A673 (cell line): Measurements from ENCODE around the gene MAEA. TPM values are rescaled to one million over a fixed set of nuclear protein-coding genes. Genes with fewer than 3 reads are reported as not detected.

ENCODE experiments used
- BruUV-seq: library from RNA; stranded (reverse); fragments of 400-500 nt; replicated peaks from 2 replicates; lab custom pipeline; 2021; lab: Mats Ljungman, UMichigan
- CTCF ChIA-PET: fragments of 300-600 bp; sonication (Branson Sonifier 250); formaldehyde crosslinking; loops from one replicate; lab custom pipeline; 2022; ENCODE audit warnings: antibody characterized with exemption; lab: Charles Lee
- POLR2A ChIA-PET: fragments of 300-600 bp; sonication (Branson Sonifier 250); formaldehyde crosslinking; loops from one replicate; lab custom pipeline; 2022; ENCODE audit warnings: antibody characterized with exemption; ENCODE audit not compliant: low non-redundant PET; lab: Charles Lee
- DNase-seq: peaks from one replicate; pipeline ENCODE4 v3.0.0-alpha.2; 2015; ENCODE audit warnings: low spot score
- H3K27ac ChIP-seq: fragments of 200-600 bp; sonication (generic); 2 replicates; pipeline ENCODE4 v1.5.1; 2016; ENCODE audit warnings: mixed run types, low read depth, mild to moderate bottlenecking, mixed read lengths, antibody characterized with exemption, low read length; ENCODE audit not compliant: poor library complexity, severe bottlenecking
- H3K27me3 ChIP-seq: fragments of 200-600 bp; sonication (generic); replicated peaks from 2 replicates; pipeline ENCODE4 v1.6.1; 2017; ENCODE audit warnings: mixed run types, low read depth, mild to moderate bottlenecking, mixed read lengths, antibody characterized with exemption, low read length; ENCODE audit not compliant: insufficient read depth, poor library complexity
- H3K36me3 ChIP-seq: fragments of 200-600 bp; sonication (generic); 2 replicates; pipeline ENCODE4 v1.6.1; 2016; ENCODE audit warnings: mixed run types, mild to moderate bottlenecking, mixed read lengths, antibody characterized with exemption, low read length; ENCODE audit not compliant: insufficient read depth, poor library complexity, severe bottlenecking
- H3K4me1 ChIP-seq: fragments of 200-600 bp; sonication (generic); 2 replicates; pipeline ENCODE4 v1.6.1; 2017; ENCODE audit warnings: mixed run types, mild to moderate bottlenecking, mixed read lengths, antibody characterized with exemption, low read length; ENCODE audit not compliant: insufficient read depth, poor library complexity, severe bottlenecking
- H3K4me3 ChIP-seq: fragments of 200-600 bp; sonication (generic); 2 replicates; pipeline ENCODE4 v1.5.1; 2016; ENCODE audit warnings: low read depth, mixed run types, mild to moderate bottlenecking, mixed read lengths, low read length; ENCODE audit not compliant: poor library complexity, severe bottlenecking
- H3K9me3 ChIP-seq: fragments of 200-600 bp; sonication (generic); 2 replicates; pipeline ENCODE4 v1.6.1; 2016; ENCODE audit warnings: mixed run types, low read depth, mild to moderate bottlenecking, mixed read lengths, antibody characterized with exemption, low read length; ENCODE audit not compliant: poor library complexity, severe bottlenecking
- EZH2 ChIP-seq: fragments of 200-600 bp; sonication (generic); IDR thresholded peaks from 2 replicates; pipeline ENCODE4 v1.6.1; 2017; ENCODE audit warnings: borderline replicate concordance, low read depth, mild to moderate bottlenecking, mixed read lengths, antibody characterized with exemption, low read length; ENCODE audit not compliant: poor library complexity, severe bottlenecking
- intact Hi-C: fragments of 100-400 bp; cut with micrococcal nuclease; formaldehyde crosslinking; loops from one replicate; pipeline ENCODE4 v1.10.0; 2022; ENCODE audit not compliant: unreplicated experiment
- total RNA-seq: library from RNA; stranded (reverse); gene quantifications from 2 replicates; pipeline ENCODE4 v1.2.3, GENCODE V29; 2021
- TF ChIP-seq, protein P1 (sequence below): fragments of 300-800, 200-600 bp; sonication (generic); conservative IDR thresholded peaks from 2 replicates; pipeline ENCODE4 v1.5.1; 2017; ENCODE audit warnings: low read depth, mild to moderate bottlenecking, antibody characterized with exemption, low read length, moderate library complexity, mixed read lengths

Gene MAEA
- total RNA-seq, 1 experiment from 2014 or later: 87.0 TPM

DNA sequence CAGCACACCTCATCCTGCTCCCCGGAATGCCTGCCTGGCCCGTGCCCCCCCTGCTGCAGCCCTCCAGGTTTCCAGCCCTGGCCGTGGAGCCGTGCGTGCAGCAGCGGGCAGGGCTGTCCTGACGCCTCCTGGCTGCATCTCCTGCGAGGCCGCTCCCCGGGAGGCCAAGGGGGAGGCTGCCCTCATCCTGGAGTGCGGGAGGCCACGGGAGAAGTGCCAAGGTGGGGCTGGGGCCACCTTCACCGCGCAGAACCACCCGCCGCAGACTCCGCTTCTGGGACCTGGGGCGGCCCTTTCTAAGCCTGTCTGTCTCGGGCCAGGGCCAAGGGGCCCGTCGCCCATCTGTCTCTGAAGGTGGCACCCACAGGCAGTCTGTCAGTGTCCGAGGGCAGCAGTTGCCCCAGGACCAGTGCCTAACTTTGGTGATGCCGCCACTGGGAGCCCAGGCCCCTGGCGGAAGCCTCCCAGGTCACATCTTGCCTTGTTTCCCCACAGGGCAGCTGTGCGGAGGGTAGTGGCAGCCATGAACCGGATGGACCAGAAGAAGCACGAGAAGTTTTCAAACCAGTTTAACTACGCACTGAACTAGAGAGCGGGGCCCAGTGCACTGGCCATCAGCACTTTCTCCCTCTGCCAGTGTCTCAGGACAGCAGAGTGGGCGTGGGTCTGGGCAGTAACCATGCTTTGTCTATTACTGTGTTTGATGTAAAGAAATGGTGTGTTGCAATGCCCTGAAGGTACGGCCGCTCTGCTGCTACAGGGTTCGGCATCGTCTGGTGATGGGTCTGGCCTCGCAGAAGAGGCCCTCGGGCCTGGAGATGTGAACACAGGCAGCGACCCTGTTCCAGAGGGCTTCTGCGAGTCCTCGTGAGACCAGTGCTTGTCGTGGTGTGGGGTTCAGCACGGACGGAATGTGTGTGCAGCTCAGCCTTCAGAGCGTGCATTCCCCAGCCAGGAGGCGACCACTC, 96.0 kb downstream of the MAEA start:
- no peak for DNase-seq
- intact Hi-C loops: no loop called here
- Histone ChIP-seq H3K4me1 (no peaks in the 10 kb centered on the region), H3K27ac (no peak overlapping the region), H3K36me3 (no peaks in the 10 kb centered on the region), H3K27me3 (no peaks in the 10 kb centered on the region), H3K4me3 (no peak overlapping the region), H3K9me3 (peaks cover 5% of the 10 kb centered on the region)
- no TSS peak for BruUV-seq
- CTCF ChIA-PET: no interaction called here
- POLR2A ChIA-PET: no interaction called here
- TF ChIP-seq, protein P1, sequence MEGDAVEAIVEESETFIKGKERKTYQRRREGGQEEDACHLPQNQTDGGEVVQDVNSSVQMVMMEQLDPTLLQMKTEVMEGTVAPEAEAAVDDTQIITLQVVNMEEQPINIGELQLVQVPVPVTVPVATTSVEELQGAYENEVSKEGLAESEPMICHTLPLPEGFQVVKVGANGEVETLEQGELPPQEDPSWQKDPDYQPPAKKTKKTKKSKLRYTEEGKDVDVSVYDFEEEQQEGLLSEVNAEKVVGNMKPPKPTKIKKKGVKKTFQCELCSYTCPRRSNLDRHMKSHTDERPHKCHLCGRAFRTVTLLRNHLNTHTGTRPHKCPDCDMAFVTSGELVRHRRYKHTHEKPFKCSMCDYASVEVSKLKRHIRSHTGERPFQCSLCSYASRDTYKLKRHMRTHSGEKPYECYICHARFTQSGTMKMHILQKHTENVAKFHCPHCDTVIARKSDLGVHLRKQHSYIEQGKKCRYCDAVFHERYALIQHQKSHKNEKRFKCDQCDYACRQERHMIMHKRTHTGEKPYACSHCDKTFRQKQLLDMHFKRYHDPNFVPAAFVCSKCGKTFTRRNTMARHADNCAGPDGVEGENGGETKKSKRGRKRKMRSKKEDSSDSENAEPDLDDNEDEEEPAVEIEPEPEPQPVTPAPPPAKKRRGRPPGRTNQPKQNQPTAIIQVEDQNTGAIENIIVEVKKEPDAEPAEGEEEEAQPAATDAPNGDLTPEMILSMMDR: no peak
- no peak for TF ChIP-seq EZH2

Other genes starting within 250 kb of the MAEA start
- gene RNF212, start 176.3 kb upstream of the MAEA start, total RNA-seq: 2.4 and 2.8 TPM in 2 replicates
- 2.3 and 4.8 TPM in 2 replicates for gene SPON2, start 117.3 kb upstream of the MAEA start, total RNA-seq
- gene CTBP1, start 40.8 kb upstream of the MAEA start, total RNA-seq: 187 and 196 TPM in 2 replicates
- gene UVSSA, start 57.3 kb downstream of the MAEA start, total RNA-seq: 20.3 and 27.8 TPM in 2 replicates
- not detected in 2 replicates for gene NKX1-1, start 116.6 kb downstream of the MAEA start, total RNA-seq